SK-N-SH (cell line): Measurements from ENCODE around the gene GHR. TPM values are rescaled to one million over a fixed set of nuclear protein-coding genes. Genes with fewer than 3 reads are reported as not detected.

Experiments used
- CTCF ChIA-PET: fragments of 300-600, 350-600 bp; formaldehyde crosslinking; extraction: SDS; loops from one replicate; lab custom pipeline; 2021; lab: Yijun Ruan, JAX
- POLR2A ChIA-PET: fragments of 350-600 bp; sonication (Branson Sonifier 250); formaldehyde crosslinking; extraction: SDS; loops from one replicate; lab custom pipeline; 2020; ENCODE audit warnings: antibody characterized with exemption, inconsistent platforms; lab: Yijun Ruan, JAX
- DNase-seq: peaks from one replicate; pipeline ENCODE4 v3.0.0; 2012
- H2AFZ ChIP-seq: fragments of 200-600 bp; sonication (generic); 2 replicates; pipeline ENCODE4 v1.8.1; 2016; ENCODE audit warnings: antibody characterized with exemption, mild to moderate bottlenecking, low read depth
- H3F3A ChIP-seq: fragments of 200-600 bp; sonication (generic); replicated peaks from 2 replicates; pipeline ENCODE3; 2016; ENCODE audit warnings: antibody characterized with exemption, mild to moderate bottlenecking; ENCODE audit not compliant: insufficient read depth
- H3K27ac ChIP-seq, 2 experiments: fragments of 200-500 bp in 1 of 2; fragments of 200-600 bp in 1 of 2; sonication (Bioruptor generic) in 1 of 2; sonication (generic), shearing (Covaris generic) in 1 of 2; 2 replicates each; pipeline versions ENCODE4 v1.5.1 to v1.6.1; 2014 to 2016; ENCODE audit warnings: low read depth in 2 of 2, inconsistent platforms in 1 of 2, low read length in 1 of 2, mild to moderate bottlenecking in 1 of 2, mixed read lengths in 1 of 2
- H3K27me3 ChIP-seq: fragments of 200-600 bp; sonication (generic), shearing (Covaris generic); 2 replicates; pipeline ENCODE4 v1.6.1; 2016; ENCODE audit warnings: mixed run types; ENCODE audit not compliant: insufficient read depth
- H3K36me3 ChIP-seq, 2 experiments: fragments of 200-500 bp in 1 of 2; fragments of 200-600 bp in 1 of 2; sonication (Bioruptor generic) in 1 of 2; sonication (generic) in 1 of 2; replicated peaks in 1 of 2; 2 replicates each; pipeline versions ENCODE3 to v1.5.1; 2014 to 2016; ENCODE audit warnings: low read length in 1 of 2, mild to moderate bottlenecking in 1 of 2; ENCODE audit not compliant: insufficient read depth in 2 of 2, control insufficient read depth in 1 of 2
- H3K4me1 ChIP-seq, 2 experiments: fragments of 200-500 bp in 1 of 2; fragments of 200-600 bp in 1 of 2; sonication (Bioruptor generic) in 1 of 2; sonication (generic), shearing (Covaris generic) in 1 of 2; 2 replicates each; pipeline versions ENCODE4 v1.5.1 to v1.6.1; 2014 to 2016; ENCODE audit warnings: low read depth in 1 of 2, low read length in 1 of 2, mixed run types in 1 of 2; ENCODE audit not compliant: insufficient read depth in 2 of 2, control insufficient read depth in 1 of 2
- H3K4me2 ChIP-seq: fragments of 200-600 bp; sonication (generic), shearing (Covaris generic); 2 replicates; pipeline ENCODE4 v1.6.1; 2017; ENCODE audit warnings: mixed run types
- H3K4me3 ChIP-seq, 2 experiments: fragments of 200-500 bp in 1 of 2; fragments of 200-600 bp in 1 of 2; sonication (Bioruptor generic) in 1 of 2; sonication (generic), shearing (Covaris generic) in 1 of 2; 2 replicates each; pipeline versions ENCODE4 v1.5.1 to v1.8.1; 2014 to 2016; ENCODE audit warnings: low read depth in 2 of 2, inconsistent platforms in 1 of 2, low read length in 1 of 2, mild to moderate bottlenecking in 1 of 2, mixed read lengths in 1 of 2, moderate library complexity in 1 of 2
- H3K79me2 ChIP-seq: fragments of 200-600 bp; sonication (generic); 2 replicates; pipeline ENCODE4 v1.8.1; 2017; ENCODE audit warnings: mild to moderate bottlenecking; ENCODE audit not compliant: insufficient read depth
- H3K9ac ChIP-seq: fragments of 200-600 bp; sonication (generic); 2 replicates; pipeline ENCODE4 v1.6.1; 2017; ENCODE audit warnings: mixed run types
- H3K9me2 ChIP-seq: fragments of 200-600 bp; sonication (generic); 2 replicates; pipeline ENCODE4 v1.6.1; 2017; ENCODE audit warnings: mixed run types
- H3K9me3 ChIP-seq: fragments of 200-600 bp; sonication (generic); 2 replicates; pipeline ENCODE4 v1.6.1; 2017; ENCODE audit warnings: mixed run types, mild to moderate bottlenecking, moderate library complexity
- H4K20me1 ChIP-seq: fragments of 200-600 bp; sonication (generic); 2 replicates; pipeline ENCODE4 v1.6.1; 2017; ENCODE audit warnings: mild to moderate bottlenecking, mixed run types; ENCODE audit not compliant: insufficient read depth
- EZH2phosphoT487 ChIP-seq: fragments of 200-600 bp; sonication (generic); IDR thresholded peaks from 2 replicates; pipeline ENCODE4 v1.6.1; 2017; ENCODE audit warnings: low read depth, mixed run types, mild to moderate bottlenecking, antibody characterized with exemption, moderate library complexity, borderline replicate concordance
- FOSL2 ChIP-seq: IDR thresholded peaks from 2 replicates; pipeline ENCODE4 v1.4.0; 2012; ENCODE audit warnings: low read depth, mild to moderate bottlenecking, moderate library complexity, borderline replicate concordance
- GATA2 ChIP-seq: sonication (generic); formaldehyde crosslinking; IDR thresholded peaks from 2 replicates; pipeline ENCODE4 v1.5.0; 2020; ENCODE audit warnings: mild to moderate bottlenecking, missing genetic modification reagents
- JUND ChIP-seq: IDR thresholded peaks from 2 replicates; pipeline ENCODE4 v1.4.0; 2012
- RAD21 ChIP-seq: IDR thresholded peaks from 2 replicates; pipeline ENCODE4 v1.6.1; 2012; ENCODE audit warnings: mild to moderate bottlenecking, low read length
- TEAD4 ChIP-seq: IDR thresholded peaks from 2 replicates; pipeline ENCODE4 v1.4.0; 2012; ENCODE audit warnings: mild to moderate bottlenecking, borderline replicate concordance; ENCODE audit not compliant: insufficient read depth
- WGBS: methylation state at CpG from one replicate; pipeline ENCODE4 v1.1.6; 2017; ENCODE audit warnings: low lambda C conversion rate; 5-methylcytosine and 5-hydroxymethylcytosine counted together
- polyA plus RNA-seq, 3 experiments: library from polyadenylated mRNA; depleted of rRNA; stranded (reverse); fragments of >200 nt; gene quantifications; 2 replicates each; pipeline ENCODE4 v1.2.3, GENCODE V29; 2012
- TF ChIP-seq, protein P1 (sequence below): IDR thresholded peaks from 2 replicates; pipeline ENCODE4 v1.6.1; 2012; ENCODE audit warnings: mild to moderate bottlenecking, low read depth, low read length, moderate library complexity
- TF ChIP-seq, protein P2 (sequence below): fragments of 150-350 bp; IDR thresholded peaks from 2 replicates; pipeline ENCODE4 v1.6.1; 2017; ENCODE audit warnings: antibody characterized with exemption, low read length, low read depth, borderline replicate concordance
- TF ChIP-seq, protein P3 (sequence below): IDR thresholded peaks from 2 replicates; pipeline ENCODE4 v1.4.0; 2012; ENCODE audit warnings: low read depth

GHR gene
- polyA plus RNA-seq, 1 of the 3 experiments (the other 2 are of a cell fraction): 0.03 TPM

DNA sequence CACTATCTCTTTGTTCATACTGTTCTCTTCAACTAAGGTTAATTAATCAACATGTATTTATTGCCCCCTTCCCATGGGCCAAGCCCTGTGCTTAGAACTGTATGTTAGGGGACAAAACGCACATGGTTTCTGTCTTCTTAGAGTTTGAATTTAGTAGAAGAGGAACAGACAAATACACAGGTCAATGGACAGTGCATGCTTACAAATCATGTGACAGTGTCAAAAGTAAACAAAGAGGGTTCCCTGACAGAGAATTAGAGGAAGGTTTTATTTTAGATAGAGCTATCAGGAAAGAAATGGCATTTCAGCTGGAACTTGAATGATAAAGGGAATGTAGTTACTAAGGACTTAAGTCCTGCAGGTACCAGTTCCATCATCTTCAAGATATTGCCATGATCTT lies 188.2 kb downstream of the GHR start:
- Histone ChIP-seq H3K79me2 (no peaks in the 10 kb centered on the region), H3K4me2 (no peak overlapping the region), H3K9ac (no peak overlapping the region), H3K4me3 (no peak overlapping the region), H3K4me1 (no peaks in the 10 kb centered on the region), H4K20me1 (no peaks in the 10 kb centered on the region), H3K9me2 (no peaks in the 10 kb centered on the region), H3K9me3 (no peaks in the 10 kb centered on the region), H3K27ac (no peak overlapping the region), H3K27me3 (no peaks in the 10 kb centered on the region), H2AFZ (no peak overlapping the region), H3F3A (no peaks in the 10 kb centered on the region), H3K36me3 (no peaks in the 10 kb centered on the region)
- TF ChIP-seq, protein P1, sequence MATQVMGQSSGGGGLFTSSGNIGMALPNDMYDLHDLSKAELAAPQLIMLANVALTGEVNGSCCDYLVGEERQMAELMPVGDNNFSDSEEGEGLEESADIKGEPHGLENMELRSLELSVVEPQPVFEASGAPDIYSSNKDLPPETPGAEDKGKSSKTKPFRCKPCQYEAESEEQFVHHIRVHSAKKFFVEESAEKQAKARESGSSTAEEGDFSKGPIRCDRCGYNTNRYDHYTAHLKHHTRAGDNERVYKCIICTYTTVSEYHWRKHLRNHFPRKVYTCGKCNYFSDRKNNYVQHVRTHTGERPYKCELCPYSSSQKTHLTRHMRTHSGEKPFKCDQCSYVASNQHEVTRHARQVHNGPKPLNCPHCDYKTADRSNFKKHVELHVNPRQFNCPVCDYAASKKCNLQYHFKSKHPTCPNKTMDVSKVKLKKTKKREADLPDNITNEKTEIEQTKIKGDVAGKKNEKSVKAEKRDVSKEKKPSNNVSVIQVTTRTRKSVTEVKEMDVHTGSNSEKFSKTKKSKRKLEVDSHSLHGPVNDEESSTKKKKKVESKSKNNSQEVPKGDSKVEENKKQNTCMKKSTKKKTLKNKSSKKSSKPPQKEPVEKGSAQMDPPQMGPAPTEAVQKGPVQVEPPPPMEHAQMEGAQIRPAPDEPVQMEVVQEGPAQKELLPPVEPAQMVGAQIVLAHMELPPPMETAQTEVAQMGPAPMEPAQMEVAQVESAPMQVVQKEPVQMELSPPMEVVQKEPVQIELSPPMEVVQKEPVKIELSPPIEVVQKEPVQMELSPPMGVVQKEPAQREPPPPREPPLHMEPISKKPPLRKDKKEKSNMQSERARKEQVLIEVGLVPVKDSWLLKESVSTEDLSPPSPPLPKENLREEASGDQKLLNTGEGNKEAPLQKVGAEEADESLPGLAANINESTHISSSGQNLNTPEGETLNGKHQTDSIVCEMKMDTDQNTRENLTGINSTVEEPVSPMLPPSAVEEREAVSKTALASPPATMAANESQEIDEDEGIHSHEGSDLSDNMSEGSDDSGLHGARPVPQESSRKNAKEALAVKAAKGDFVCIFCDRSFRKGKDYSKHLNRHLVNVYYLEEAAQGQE: no peak
- TF ChIP-seq, protein P2, sequence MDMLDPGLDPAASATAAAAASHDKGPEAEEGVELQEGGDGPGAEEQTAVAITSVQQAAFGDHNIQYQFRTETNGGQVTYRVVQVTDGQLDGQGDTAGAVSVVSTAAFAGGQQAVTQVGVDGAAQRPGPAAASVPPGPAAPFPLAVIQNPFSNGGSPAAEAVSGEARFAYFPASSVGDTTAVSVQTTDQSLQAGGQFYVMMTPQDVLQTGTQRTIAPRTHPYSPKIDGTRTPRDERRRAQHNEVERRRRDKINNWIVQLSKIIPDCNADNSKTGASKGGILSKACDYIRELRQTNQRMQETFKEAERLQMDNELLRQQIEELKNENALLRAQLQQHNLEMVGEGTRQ: no peak
- TF ChIP-seq RAD21: no peak
- no peak for TF ChIP-seq TEAD4
- TF ChIP-seq, protein P3, sequence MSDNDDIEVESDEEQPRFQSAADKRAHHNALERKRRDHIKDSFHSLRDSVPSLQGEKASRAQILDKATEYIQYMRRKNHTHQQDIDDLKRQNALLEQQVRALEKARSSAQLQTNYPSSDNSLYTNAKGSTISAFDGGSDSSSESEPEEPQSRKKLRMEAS: no peak
- TF ChIP-seq GATA2 (CRISPR knock-in tag): no peak
- no peak for TF ChIP-seq JUND
- DNase-seq: no peak
- ChIA-PET CTCF (no interaction called here), POLR2A (no interaction called here)
- WGBS: 0% methylated on average over 1 of the region's 1 CpG

DNA sequence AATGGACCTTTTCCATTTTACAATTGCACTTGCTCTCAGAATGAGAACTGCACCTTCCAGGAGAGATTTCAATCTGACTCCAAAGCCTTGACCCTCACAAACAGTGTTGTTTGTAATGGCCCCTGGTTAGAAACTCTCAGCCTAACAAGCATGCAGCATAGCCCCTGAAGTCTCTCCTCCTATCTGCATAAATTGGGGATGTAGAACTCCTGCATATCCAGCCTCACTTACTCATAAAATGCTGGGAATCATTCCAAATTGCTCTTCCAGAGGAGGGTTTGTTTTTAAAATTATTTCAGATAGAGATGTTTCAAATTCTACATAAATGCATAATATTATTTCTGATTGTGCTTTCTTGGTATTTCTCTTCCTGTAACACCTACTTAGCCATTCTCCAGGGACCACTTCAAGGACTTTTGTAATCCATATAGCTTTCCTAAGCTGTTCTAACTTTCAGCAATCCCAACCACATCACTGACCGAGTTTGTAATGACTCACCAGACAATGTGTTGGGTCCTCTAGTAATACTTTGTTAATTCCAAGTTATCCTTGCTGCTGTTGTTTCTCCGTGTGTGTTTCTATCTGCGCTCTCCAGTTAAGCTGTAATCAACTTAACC lies 189.6 kb downstream of the GHR start:
- no peak overlapping the region for H3K27ac ChIP-seq
- H3K4me3 ChIP-seq: no peak overlapping the region
- H2AFZ ChIP-seq: no peak overlapping the region
- TF ChIP-seq RAD21 (no peak), TEAD4 (no peak), EZH2phosphoT487 (no peak), FOSL2 (no peak), JUND (no peak)
- TF ChIP-seq, protein P2: no peak
- TF ChIP-seq, protein P3: no peak
- no peaks in the 10 kb centered on the region for H3K9me2 ChIP-seq
- H4K20me1 ChIP-seq: no peaks in the 10 kb centered on the region
- no peaks in the 10 kb centered on the region for H3K79me2 ChIP-seq
- POLR2A ChIA-PET: no interaction called here
- WGBS: 2% methylated on average over 3 of the region's 3 CpGs
- DNase-seq: no peak
- H3K36me3 ChIP-seq: no peaks in the 10 kb centered on the region
- H3K9me3 ChIP-seq: no peaks in the 10 kb centered on the region
- H3K9ac ChIP-seq: no peak overlapping the region
- H3F3A ChIP-seq: no peaks in the 10 kb centered on the region
- H3K27me3 ChIP-seq: no peaks in the 10 kb centered on the region
- CTCF ChIA-PET: interaction anchor here (0.8 kb wide), 1 partner anchor 10 kb away, joined by 3 read pairs; no protein-coding TSS in a partner anchor
- no peak overlapping the region for H3K4me2 ChIP-seq
- H3K4me1 ChIP-seq: no peaks in the 10 kb centered on the region
